ENCODE results near the gene GGNBP2.
"Not testable (repeated sequence)": the region's sequence is repeated elsewhere in the genome, so short reads cannot be mapped to it uniquely, and the experiment has no call there.

The GGNBP2 gene

GRCh38 chr17:36506831-36507230 lies 37.9 kb upstream of the GGNBP2 start:
- 0 out of 2 replicates have a peak overlapping the region, but pooled peaks have one; percentile 1 for H3K27ac ChIP-seq
- ChIA-PET POLR2A (ENCODE audit: low non-redundant PET) (no interaction called here), CTCF (interaction anchor here (0.6 kb wide), 1 partner anchor 46 kb away, joined by 3 read pairs; no protein-coding TSS in a partner anchor)
- no peak for DNase-seq (ENCODE audit: low spot score)
- TF ChIP-seq CTCF (conservative IDR thresholded peaks at IDR 0.05; ENCODE audit: low read depth): no peak

DNA sequence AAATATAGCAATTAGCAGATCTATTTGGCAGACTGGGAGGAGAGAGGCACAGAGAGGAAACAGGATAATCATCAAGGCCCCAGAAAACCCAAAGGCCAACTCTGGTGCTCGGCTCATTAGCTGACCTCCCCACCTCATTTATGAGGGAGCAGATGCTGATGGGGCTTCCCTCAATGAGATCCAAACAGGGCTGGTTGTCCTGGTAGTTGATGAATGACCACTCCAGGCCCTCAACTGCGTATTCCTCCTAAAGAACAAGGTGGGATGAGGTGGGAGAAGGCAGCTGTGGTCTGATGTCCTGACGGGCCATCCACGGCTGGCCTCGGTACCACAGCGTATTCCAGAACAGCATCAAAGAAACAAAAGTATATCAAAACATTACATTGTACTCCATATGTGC lies 37.5 kb upstream of the GGNBP2 start:
- H3K27ac ChIP-seq: no peak overlapping the region
- POLR2A ChIA-PET (ENCODE audit: low non-redundant PET): no interaction called here
- CTCF ChIA-PET: no interaction called here
- no peak for DNase-seq (ENCODE audit: low spot score)
- no peak for TF ChIP-seq CTCF (conservative IDR thresholded peaks at IDR 0.05; ENCODE audit: low read depth)

GRCh38 chr17:36508439-36508838 lies 36.3 kb upstream of the GGNBP2 start:
- CTCF ChIA-PET; DNase-seq (ENCODE audit: low spot score); POLR2A ChIA-PET (ENCODE audit: low non-redundant PET): not testable (repeated sequence)
- H3K27ac ChIP-seq: peak overlapping the region; percentile 6; the same call in 1 of the 2 replicates

GRCh38 chr17:36509272-36509985 lies 35.3 kb upstream of the GGNBP2 start:
- peak overlapping the region; percentile 6; the same call in 1 of the 2 replicates for H3K27ac ChIP-seq
- CTCF ChIA-PET: no interaction called here
- no peak for TF ChIP-seq CTCF (conservative IDR thresholded peaks at IDR 0.05; ENCODE audit: low read depth)
- DNase-seq (ENCODE audit: low spot score): no peak
- POLR2A ChIA-PET (ENCODE audit: low non-redundant PET): no interaction called here

DNA sequence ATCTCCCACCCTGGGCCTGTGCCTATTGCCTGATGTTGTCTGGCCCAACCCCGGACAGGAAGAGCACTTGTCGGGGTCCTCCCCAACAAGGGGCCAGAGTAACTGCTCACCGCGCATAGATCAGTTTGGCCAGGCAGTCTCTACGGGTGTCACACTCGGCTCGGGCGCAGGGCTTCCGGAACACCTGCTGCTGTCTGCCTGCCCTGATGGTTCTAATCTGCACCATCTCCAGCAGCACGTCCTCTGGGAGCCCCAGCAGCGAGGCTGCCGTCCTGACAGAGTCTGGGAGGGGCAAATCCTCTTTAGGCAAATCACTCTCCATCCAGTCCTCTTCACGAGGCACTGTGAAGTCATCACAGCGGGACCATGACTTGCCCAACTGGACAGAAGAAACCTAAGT lies 34.1 kb upstream of the GGNBP2 start:
- H3K27ac ChIP-seq: peak overlapping the region; percentile 0; the same call in 1 of the 2 replicates
- DNase-seq (ENCODE audit: low spot score): no peak
- no peak for TF ChIP-seq CTCF (conservative IDR thresholded peaks at IDR 0.05; ENCODE audit: low read depth)
- POLR2A ChIA-PET (ENCODE audit: low non-redundant PET): no interaction called here
- CTCF ChIA-PET: no interaction called here

GRCh38 chr17:36511216-36511615 lies 33.5 kb upstream of the GGNBP2 start:
- ChIA-PET POLR2A (ENCODE audit: low non-redundant PET) (interaction anchor here (0.5 kb wide), 1 partner anchor 19 kb away, joined by 4 read pairs; no protein-coding TSS in a partner anchor), CTCF (no interaction called here)
- TF ChIP-seq CTCF (conservative IDR thresholded peaks at IDR 0.05; ENCODE audit: low read depth): no peak
- peak overlapping the region; percentile 9; the same call in 1 of the 2 replicates for H3K27ac ChIP-seq
- no peak for DNase-seq (ENCODE audit: low spot score)

DNA sequence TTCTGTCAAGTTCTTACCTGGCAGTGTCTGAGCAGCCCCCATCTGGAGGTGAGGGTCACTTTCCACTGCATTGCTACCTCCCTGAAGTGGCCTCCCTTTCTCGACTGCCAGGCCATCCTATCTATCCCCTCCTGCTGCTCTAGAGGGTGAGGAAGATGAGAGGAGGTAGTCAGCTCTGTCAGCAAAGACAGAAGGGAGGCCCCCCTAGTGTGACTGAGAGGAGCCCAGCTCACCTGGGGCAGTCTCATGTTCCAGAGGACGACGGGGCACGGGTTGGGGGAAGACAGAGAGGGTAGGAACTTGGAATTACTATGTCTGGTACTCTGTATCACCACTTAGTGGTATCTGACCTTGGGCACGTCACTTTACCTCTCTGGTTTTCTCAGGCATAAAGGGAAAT lies 32.1 kb upstream of the GGNBP2 start:
- no peak for TF ChIP-seq CTCF (conservative IDR thresholded peaks at IDR 0.05; ENCODE audit: low read depth)
- ChIA-PET CTCF (no interaction called here), POLR2A (ENCODE audit: low non-redundant PET) (no interaction called here)
- DNase-seq (ENCODE audit: low spot score): no peak
- H3K27ac ChIP-seq: no peak overlapping the region
